Endothelial cell of umbilical vein (primary cell): ENCODE results near the gene TP53RK. TPM values are rescaled to one million over a fixed set of nuclear protein-coding genes. Genes with fewer than 3 reads are reported as not detected.

Experiments
- BruUV-seq: library from RNA; stranded (reverse); fragments of 400-500 nt; replicated peaks from 2 replicates; lab custom pipeline; 2021; lab: Mats Ljungman, UMichigan
- CTCF ChIA-PET: fragments of 300-600, 350-600 bp; sonication (Branson Sonifier 250); formaldehyde crosslinking; loops from one replicate; lab custom pipeline; 2021; ENCODE audit warnings: antibody characterized with exemption, inconsistent platforms; lab: Charles Lee
- POLR2A ChIA-PET: fragments of 300-600, 350-600 bp; sonication (Branson Sonifier 250); formaldehyde crosslinking; loops from one replicate; lab custom pipeline; 2021; ENCODE audit warnings: antibody characterized with exemption, inconsistent platforms; lab: Charles Lee
- DNase-seq: peaks from one replicate; pipeline ENCODE4 v3.0.0-alpha.2; 2011; ENCODE audit warnings: low read depth, low spot score
- FAIRE-seq: peaks from 2 replicates; lab custom pipeline; 2011; peaks lifted over from hg19 to GRCh38; lab: Jason Lieb, UNC
- H2AFZ ChIP-seq: 2 replicates; pipeline ENCODE4 v1.6.0; 2012; ENCODE audit warnings: low read depth, low read length, control low read depth, inconsistent platforms
- H3K27ac ChIP-seq: 2 replicates; pipeline ENCODE4 v1.5.1; 2011; ENCODE audit warnings: low read depth, mild to moderate bottlenecking, control low read depth, low read length, moderate library complexity; ENCODE audit not compliant: insufficient read depth
- H3K27me3 ChIP-seq, 2 experiments: 2 replicates each; pipeline versions ENCODE4 v1.6.0 to v1.6.1; 2011; ENCODE audit warnings: low read length in 2 of 2, mixed read lengths in 1 of 2; ENCODE audit not compliant: control insufficient read depth in 2 of 2, insufficient read depth in 2 of 2
- H3K36me3 ChIP-seq, 2 experiments: 2 replicates in 1 of 2; 3 replicates in 1 of 2; pipeline ENCODE4 v1.5.1; 2011; ENCODE audit warnings: low read length in 2 of 2, mild to moderate bottlenecking in 1 of 2, moderate library complexity in 1 of 2; ENCODE audit not compliant: control insufficient read depth in 2 of 2, insufficient read depth in 2 of 2; ENCODE audit errors: extremely low read depth in 1 of 2
- H3K4me1 ChIP-seq: 3 replicates; pipeline ENCODE4 v1.5.1; 2011; ENCODE audit warnings: mild to moderate bottlenecking, low read length; ENCODE audit not compliant: control insufficient read depth, insufficient read depth; ENCODE audit errors: extremely low read depth
- H3K4me2 ChIP-seq: 2 replicates; pipeline ENCODE4 v1.6.1; 2011; ENCODE audit warnings: low read length, control low read depth, mixed read lengths; ENCODE audit not compliant: insufficient read depth
- H3K4me3 ChIP-seq, 3 experiments: fragments of 200-600 bp in 1 of 3; sonication (generic), shearing (Covaris generic) in 1 of 3; replicated peaks in 1 of 3; 2 replicates each; pipeline ENCODE4 v1.5.1; 2011 to 2016; ENCODE audit warnings: control low read depth in 3 of 3, low read length in 3 of 3, mild to moderate bottlenecking in 2 of 3, inconsistent platforms in 1 of 3, low read depth in 1 of 3, moderate library complexity in 1 of 3; ENCODE audit not compliant: insufficient read depth in 1 of 3
- H3K79me2 ChIP-seq: 2 replicates; pipeline ENCODE4 v1.6.0; 2012; ENCODE audit warnings: low read length, inconsistent platforms; ENCODE audit not compliant: control insufficient read depth, insufficient read depth
- H3K9ac ChIP-seq: replicated peaks from 2 replicates; pipeline ENCODE3; 2011; ENCODE audit warnings: low read length, control low read depth; ENCODE audit not compliant: insufficient read depth; ENCODE audit errors: extremely low read depth
- H3K9me1 ChIP-seq: replicated peaks from 3 replicates; pipeline ENCODE4 v1.6.0; 2011; ENCODE audit warnings: mild to moderate bottlenecking, low read length; ENCODE audit not compliant: control insufficient read depth, insufficient read depth; ENCODE audit errors: extremely low read depth
- H3K9me3 ChIP-seq: replicated peaks from 2 replicates; pipeline ENCODE4 v1.5.1; 2012; ENCODE audit warnings: low read length, inconsistent platforms; ENCODE audit not compliant: control insufficient read depth, insufficient read depth
- H4K20me1 ChIP-seq: replicated peaks from 2 replicates; pipeline ENCODE3; 2011; ENCODE audit warnings: mild to moderate bottlenecking, low read length; ENCODE audit not compliant: control insufficient read depth, insufficient read depth; ENCODE audit errors: extremely low read depth
- EZH2 ChIP-seq: IDR thresholded peaks from 2 replicates; pipeline ENCODE4 v1.6.1; 2012; ENCODE audit warnings: borderline replicate concordance, low read depth, mild to moderate bottlenecking, moderate library complexity, low read length, inconsistent platforms; ENCODE audit not compliant: severe bottlenecking
- FOS ChIP-seq: IDR thresholded peaks from 2 replicates; pipeline ENCODE4 v1.6.1; 2011; ENCODE audit warnings: mild to moderate bottlenecking, low read length, moderate library complexity, borderline replicate concordance; ENCODE audit not compliant: insufficient read depth
- GATA2 ChIP-seq: IDR thresholded peaks from 2 replicates; pipeline ENCODE4 v1.7.0; 2011; ENCODE audit warnings: low read depth, mild to moderate bottlenecking, moderate library complexity, mixed read lengths, low read length; ENCODE audit not compliant: insufficient read length, insufficient read depth
- JUN ChIP-seq: IDR thresholded peaks from 2 replicates; pipeline ENCODE4 v1.6.1; 2011; ENCODE audit warnings: borderline replicate concordance, low read depth; ENCODE audit not compliant: insufficient read length, insufficient read depth
- MYC ChIP-seq: IDR thresholded peaks from one replicate; pipeline ENCODE4 v1.6.1; 2011; ENCODE audit warnings: mild to moderate bottlenecking, low read depth, low read length
- POLR2A ChIP-seq: IDR thresholded peaks from 2 replicates; pipeline ENCODE4 v1.6.1; 2012; ENCODE audit warnings: low read depth, mild to moderate bottlenecking, control low read depth, low read length
- POLR2AphosphoS5 ChIP-seq: IDR thresholded peaks from 2 replicates; pipeline ENCODE4 v1.6.1; 2012; ENCODE audit warnings: low read depth, mild to moderate bottlenecking, control low read depth, low read length, moderate library complexity; ENCODE audit not compliant: insufficient read depth
- dilution Hi-C: fragments of 300-500 bp; cut with MboI; formaldehyde crosslinking; loops from one replicate; pipeline ENCODE4 v1.15.0; 2019; ENCODE audit warnings: low sequenced_read_pairs; ENCODE audit not compliant: extremely low pct_ligation_motif_present
- intact Hi-C: fragments of 100-400 bp; cut with micrococcal nuclease; formaldehyde crosslinking; loops from one replicate; pipeline ENCODE4 v1.10.0; 2022
- polyA plus RNA-seq, 4 experiments: library from polyadenylated mRNA; depleted of rRNA in 3 of 4; stranded (reverse) in 3 of 4; unstranded in 1 of 4; fragments of >200 nt; gene quantifications; 2 replicates each; pipeline versions ENCODE4 v1.2.1 to v1.2.3, GENCODE V29; 2011 to 2012; ENCODE audit warnings: missing spikeins in 1 of 4
- total RNA-seq: library from RNA; stranded (reverse); gene quantifications from 2 replicates; pipeline ENCODE4 v1.2.3, GENCODE V29; 2021
- TF ChIP-seq, protein P1 (sequence below): IDR thresholded peaks from 2 replicates; pipeline ENCODE4 v1.6.1; 2011; ENCODE audit not compliant: insufficient read depth, insufficient read length
- TF ChIP-seq, protein P2 (sequence below), 2 donors: IDR thresholded peaks; 1 replicate in 1 of 2; 2 replicates in 1 of 2; pipeline ENCODE4 v1.5.1; 2011; ENCODE audit warnings: low read length in 2 of 2, mild to moderate bottlenecking in 2 of 2, moderate library complexity in 2 of 2, control low read depth in 1 of 2, inconsistent platforms in 1 of 2, low read depth in 1 of 2; ENCODE audit not compliant: insufficient read depth in 1 of 2; ENCODE audit errors: extremely low read depth in 1 of 2

TP53RK gene
- total and polyA plus RNA-seq, 2 donors (not counting 3 experiments of a cell fraction or from before 2014, with no cell fraction given), result 7.0 to 13.1 TPM

DNA sequence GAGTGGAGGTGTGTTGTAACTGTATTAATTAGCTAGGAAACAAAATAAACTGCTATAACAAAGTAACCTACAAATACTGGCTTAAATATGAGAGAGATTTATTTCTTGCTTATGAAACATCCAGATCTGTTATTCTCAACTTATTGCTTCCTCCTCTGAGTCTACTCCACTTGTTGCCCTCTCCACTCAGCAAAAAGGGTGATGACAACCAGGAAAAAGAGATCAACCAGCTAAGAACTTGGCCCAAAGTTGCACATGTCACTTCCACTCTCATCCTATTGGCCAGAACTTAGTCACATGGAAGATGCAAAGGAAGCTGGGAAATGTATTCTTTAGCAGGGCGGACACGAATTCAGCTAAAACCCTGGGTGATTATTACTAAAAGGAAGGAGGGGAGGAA, 5.2 kb upstream of the TP53RK start:
- peaks cover 0 to 3% of the 10 kb centered on the region in 2 experiments for H3K27me3 ChIP-seq
- TF ChIP-seq POLR2A, result no peak
- TF ChIP-seq EZH2, result no peak
- no peak for TF ChIP-seq FOS
- TF ChIP-seq JUN, result no peak
- no peak for TF ChIP-seq POLR2AphosphoS5
- TF ChIP-seq, protein P1, sequence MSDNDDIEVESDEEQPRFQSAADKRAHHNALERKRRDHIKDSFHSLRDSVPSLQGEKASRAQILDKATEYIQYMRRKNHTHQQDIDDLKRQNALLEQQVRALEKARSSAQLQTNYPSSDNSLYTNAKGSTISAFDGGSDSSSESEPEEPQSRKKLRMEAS, result no peak
- TF ChIP-seq GATA2, result no peak
- TF ChIP-seq MYC, result no peak
- H2AFZ ChIP-seq, result no peak overlapping the region
- no peak overlapping the region for H3K4me3 ChIP-seq
- no peak overlapping the region for H3K27ac ChIP-seq
- peaks cover 5% of the 10 kb centered on the region for H3K4me1 ChIP-seq
- no peak overlapping the region for H3K9ac ChIP-seq
- POLR2A ChIA-PET, result interaction anchor here (1.0 kb wide), 1 partner anchor 9 kb away, joined by 3 read pairs; no protein-coding TSS in a partner anchor
- CTCF ChIA-PET, result interaction anchor here (1.4 to 1.5 kb wide), 3 partner anchors 8 to 135 kb away, joined by 3 to 4 read pairs (median 3); no protein-coding TSS in a partner anchor
- BruUV-seq, result no TSS peak
- no peaks in the 10 kb centered on the region for H3K79me2 ChIP-seq
- dilution Hi-C loops, result no loop called here
- H4K20me1 ChIP-seq, result no peaks in the 10 kb centered on the region
- no peaks in the 10 kb centered on the region for H3K9me3 ChIP-seq
- H3K36me3 ChIP-seq, result no peaks in the 10 kb centered on the region
- peak; percentile 32 for DNase-seq
- intact Hi-C loops, result loop anchor here (10.0 kb wide), 1 partner anchor 1810 kb away; the partner anchor contains the start of gene YWHAB
- FAIRE-seq, result peak; percentile 26
- no peaks in the 10 kb centered on the region for H3K9me1 ChIP-seq
- H3K4me2 ChIP-seq, result no peak overlapping the region

DNA sequence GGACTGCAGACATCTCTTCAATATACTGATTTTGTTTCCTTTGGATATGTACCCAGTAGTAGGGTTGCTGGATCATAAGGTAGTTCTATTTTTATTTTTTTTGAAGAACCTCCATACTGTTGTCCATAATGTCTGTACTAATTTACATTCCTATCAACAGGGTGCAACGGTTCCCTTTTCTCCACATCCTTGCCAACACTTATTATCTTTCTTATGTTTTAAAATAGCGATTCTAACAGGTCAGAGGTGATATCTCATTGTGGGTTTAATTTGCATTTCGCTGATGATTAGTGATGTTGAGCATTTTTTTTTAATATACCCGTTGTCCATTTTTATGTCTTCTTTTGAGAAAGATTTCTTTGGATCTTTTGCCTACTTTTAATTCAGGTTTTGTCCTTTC, 2.0 kb upstream of the TP53RK start:
- H3K27ac ChIP-seq, result no peak overlapping the region
- CTCF ChIA-PET, result no interaction called here
- no peak overlapping the region for H3K9ac ChIP-seq
- no TSS peak for BruUV-seq
- no peak for TF ChIP-seq JUN
- no peak for TF ChIP-seq EZH2
- TF ChIP-seq, protein P1, result no peak
- TF ChIP-seq MYC, result no peak
- no peak for TF ChIP-seq POLR2AphosphoS5
- TF ChIP-seq, protein P2, sequence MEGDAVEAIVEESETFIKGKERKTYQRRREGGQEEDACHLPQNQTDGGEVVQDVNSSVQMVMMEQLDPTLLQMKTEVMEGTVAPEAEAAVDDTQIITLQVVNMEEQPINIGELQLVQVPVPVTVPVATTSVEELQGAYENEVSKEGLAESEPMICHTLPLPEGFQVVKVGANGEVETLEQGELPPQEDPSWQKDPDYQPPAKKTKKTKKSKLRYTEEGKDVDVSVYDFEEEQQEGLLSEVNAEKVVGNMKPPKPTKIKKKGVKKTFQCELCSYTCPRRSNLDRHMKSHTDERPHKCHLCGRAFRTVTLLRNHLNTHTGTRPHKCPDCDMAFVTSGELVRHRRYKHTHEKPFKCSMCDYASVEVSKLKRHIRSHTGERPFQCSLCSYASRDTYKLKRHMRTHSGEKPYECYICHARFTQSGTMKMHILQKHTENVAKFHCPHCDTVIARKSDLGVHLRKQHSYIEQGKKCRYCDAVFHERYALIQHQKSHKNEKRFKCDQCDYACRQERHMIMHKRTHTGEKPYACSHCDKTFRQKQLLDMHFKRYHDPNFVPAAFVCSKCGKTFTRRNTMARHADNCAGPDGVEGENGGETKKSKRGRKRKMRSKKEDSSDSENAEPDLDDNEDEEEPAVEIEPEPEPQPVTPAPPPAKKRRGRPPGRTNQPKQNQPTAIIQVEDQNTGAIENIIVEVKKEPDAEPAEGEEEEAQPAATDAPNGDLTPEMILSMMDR (IDR thresholded peaks at IDR 0.05; ENCODE audit: extremely low read depth in 1 of 2, insufficient read depth in 1 of 2, low read depth in 1 of 2, low read length in 2 of 2), result no peak
- no peaks in the 10 kb centered on the region for H3K9me3 ChIP-seq
- intact Hi-C loops (loop anchor here (10.0 kb wide), 1 partner anchor 1806 kb away; the partner anchor contains the start of gene YWHAB), dilution Hi-C loops (no loop called here)
- peaks cover 2% of the 10 kb centered on the region for H4K20me1 ChIP-seq
- no peak overlapping the region for H3K4me2 ChIP-seq
- no peak overlapping the region for H2AFZ ChIP-seq
- no peaks in the 10 kb centered on the region for H3K27me3 ChIP-seq
- no peak for DNase-seq
- FAIRE-seq, result no peak
- H3K4me3 ChIP-seq, result no peak overlapping the region
- peaks cover 27% of the 10 kb centered on the region for H3K79me2 ChIP-seq
- H3K36me3 ChIP-seq, result peaks cover 2 to 3% of the 10 kb centered on the region in 2 experiments
- POLR2A ChIA-PET, result no interaction called here
- peaks cover 16% of the 10 kb centered on the region for H3K4me1 ChIP-seq
- no peaks in the 10 kb centered on the region for H3K9me1 ChIP-seq
